GM21529 (cell line): ENCODE results near the gene FHL2.

ENCODE experiments used
- ATAC-seq: cut with Tn5 transposase; IDR thresholded peaks from one replicate; pipeline ENCODE4 v1.9.1; 2021; ENCODE audit not compliant: unreplicated experiment

Gene FHL2

DNA sequence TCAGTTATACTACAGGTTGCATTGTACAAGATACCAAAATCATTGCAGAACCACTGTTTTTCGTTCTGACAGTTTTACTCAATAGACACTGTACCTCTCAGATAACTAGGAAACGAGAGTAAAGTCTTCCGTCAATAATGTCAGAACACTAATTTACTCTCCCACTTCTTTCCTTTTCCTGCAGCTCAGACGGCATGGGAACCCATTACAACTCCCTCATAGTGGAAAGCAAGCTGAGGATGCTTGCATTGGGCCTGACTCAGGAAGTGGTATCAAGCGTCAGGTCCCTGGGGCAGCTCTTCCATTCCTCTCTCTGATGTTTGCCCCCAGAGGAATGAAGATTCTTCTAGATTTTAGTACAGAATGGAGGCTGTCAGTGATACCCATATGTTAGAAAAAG, 23.9 kb upstream of the FHL2 start:
- no peak for ATAC-seq

DNA sequence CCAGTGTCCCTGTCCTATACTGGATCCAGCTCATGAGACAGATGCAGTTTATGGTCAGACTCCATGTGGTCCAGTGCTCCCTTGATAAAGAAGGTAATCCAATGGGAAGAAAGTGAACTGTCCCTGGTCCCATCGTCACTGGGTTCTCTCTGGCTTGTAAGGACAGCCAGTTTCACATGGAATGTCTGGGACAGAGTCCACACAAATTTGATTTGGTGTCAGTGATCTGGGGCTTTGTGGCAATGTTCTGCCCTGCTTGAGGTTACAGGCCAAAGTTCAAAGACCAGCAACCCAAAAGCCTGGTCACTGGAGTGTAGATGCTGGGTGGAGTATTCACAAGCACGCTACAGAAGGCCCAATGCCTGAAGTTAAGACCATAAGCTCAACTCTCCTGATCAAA, 22.2 kb upstream of the FHL2 start:
- ATAC-seq, result no peak

DNA sequence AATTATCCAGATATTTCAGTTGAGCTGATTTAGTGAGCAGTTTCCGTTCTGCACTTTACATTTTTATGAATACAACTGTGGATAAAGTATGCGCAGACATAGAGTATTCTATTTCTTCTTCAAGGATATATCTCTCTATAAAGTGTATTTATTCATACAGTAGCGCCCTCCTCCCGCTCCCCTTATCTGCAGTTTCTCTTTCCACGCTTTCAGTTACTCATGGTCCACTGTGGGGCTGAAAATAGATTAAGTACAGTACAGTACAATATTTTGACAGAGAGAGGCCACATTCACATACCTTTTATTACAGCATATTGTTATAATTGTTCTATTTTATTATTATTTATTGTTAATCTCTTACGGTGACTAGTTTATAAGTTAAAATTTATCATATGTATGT, 19.7 kb upstream of the FHL2 start:
- ATAC-seq, result no peak

DNA sequence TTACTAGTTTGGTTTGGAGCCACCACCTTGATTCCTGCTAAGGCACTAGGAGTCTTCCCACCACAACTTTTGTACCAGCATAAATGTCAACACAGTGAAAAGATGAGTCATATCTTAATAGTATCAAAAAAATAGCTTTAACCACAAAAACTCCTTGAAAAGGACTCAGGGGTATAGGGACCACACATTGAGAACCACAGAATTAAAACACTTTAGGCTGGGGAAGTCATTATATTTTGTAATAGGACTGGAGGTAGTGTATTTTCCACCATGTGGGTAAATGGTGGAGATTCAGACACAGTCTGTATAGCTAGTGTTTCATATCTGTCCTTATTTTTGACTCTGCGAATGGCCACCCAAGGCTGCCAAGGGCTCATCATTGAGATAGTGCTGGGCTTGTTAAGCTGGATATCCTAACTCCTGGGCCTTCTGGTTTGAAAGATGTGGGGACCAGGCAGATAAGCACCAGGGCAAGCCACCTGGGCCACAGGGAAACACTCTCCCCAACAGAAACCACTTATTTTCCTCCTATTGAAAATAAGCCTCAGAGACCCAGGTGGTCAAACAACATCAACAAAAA, 19.1 kb upstream of the FHL2 start:
- ATAC-seq, result no peak

DNA sequence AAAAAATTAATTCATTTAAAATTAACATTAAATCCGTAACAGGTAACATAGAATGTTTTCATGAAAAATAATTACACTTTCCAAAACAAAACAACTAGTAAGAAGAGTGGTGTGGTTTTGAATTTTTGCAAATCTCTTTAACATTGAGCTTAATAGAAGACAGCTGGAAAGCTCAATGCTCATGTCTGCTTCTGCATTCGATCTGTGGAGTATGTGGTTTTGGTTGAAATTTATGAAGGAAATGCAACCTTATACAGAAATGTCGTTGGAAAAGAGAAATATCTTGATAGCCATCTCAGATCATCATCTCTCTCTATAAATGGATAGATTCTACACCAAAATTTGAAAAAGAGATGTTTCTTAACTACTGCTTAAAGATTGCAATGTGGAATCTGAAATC, 17.3 kb upstream of the FHL2 start:
- ATAC-seq, result no peak

DNA sequence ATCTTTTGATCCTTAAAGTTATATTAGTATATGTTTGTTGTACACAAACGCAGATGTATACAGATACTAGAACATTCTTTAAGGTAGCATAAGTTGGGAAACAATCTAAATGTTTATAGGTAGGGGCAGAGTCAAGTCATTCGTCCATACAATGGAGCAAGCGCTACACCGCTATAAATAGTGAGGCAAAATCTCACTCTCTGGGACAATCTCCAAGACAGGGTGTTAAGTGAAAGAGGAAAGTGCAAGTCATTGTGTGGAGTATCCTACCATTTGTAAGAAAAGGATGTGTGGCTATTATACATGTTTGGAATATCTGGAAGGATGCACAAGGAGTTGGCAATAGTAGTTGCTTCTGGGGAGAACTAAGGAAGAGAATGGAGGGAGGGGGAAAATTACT, 16.2 kb upstream of the FHL2 start:
- ATAC-seq, result no peak

DNA sequence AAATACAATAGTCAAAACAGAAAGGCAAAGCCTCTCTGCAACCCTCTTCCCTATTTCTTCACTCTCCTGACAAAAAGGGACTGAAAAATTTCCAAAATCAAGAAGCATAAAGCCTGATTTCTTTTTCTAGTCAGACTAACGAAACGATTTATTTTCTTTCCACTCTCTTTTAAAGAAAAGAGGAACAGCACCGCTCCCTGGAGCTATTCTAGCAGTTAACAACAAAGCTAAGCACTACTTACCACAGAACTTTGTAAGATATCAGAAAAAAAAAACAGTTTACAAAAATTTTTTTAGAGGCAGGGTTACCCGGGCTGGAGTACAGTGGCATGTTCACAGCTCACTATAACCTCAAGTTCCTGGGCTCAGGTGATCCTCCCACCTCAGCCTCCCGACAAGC, 14.4 kb upstream of the FHL2 start:
- ATAC-seq, result no peak

DNA sequence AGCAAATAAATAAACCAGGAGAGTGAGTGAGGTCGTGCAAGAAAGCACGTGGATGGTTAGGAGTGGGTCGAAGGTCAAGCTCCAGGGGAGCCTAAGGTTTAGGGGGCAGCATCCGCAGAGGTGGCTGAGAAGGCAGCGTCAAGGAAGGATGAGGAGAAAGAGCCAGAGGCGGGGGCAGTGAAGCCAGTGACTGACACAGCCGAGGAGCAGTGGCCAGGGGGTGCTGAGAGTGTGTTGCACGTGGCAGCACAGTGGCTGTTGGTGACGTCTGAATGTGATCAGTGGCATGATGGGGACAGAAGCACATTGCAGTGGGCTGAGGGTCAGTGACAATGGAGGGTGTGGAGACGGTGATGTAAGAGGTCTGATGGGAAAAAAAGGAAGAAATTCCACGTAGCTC, 13.7 kb upstream of the FHL2 start:
- no peak for ATAC-seq

DNA sequence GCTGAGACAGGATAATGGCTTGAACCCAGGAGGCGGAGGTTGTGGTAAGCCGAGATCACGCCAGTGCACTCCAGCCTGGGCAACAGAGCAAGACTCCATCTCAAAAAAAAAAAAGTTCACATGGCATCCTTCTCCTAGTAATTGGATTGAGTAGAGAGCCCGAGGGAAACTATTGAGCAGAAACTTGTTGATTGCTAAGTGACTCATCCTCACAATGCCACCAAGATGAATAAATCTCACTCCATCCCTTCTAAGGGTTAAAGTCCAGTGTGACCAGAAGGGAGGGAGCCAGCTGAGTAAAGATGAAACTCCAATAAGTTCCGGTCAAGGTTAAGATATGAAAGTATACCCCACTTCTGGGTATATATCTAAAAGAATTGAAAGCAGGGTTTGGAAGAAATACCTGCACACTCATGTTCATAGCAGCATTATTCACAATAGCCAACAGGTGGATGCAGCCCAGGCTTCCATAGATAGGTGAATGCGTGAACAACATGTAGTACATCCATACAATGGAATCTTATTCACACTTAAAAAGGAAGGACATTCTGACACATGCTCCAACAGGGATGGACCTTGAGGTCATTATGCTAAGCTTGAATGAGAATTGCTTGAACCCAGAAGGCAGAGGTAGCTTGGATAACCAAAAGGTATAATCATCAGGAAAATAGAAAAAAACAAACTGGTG, 13.0 kb upstream of the FHL2 start:
- no peak for ATAC-seq

DNA sequence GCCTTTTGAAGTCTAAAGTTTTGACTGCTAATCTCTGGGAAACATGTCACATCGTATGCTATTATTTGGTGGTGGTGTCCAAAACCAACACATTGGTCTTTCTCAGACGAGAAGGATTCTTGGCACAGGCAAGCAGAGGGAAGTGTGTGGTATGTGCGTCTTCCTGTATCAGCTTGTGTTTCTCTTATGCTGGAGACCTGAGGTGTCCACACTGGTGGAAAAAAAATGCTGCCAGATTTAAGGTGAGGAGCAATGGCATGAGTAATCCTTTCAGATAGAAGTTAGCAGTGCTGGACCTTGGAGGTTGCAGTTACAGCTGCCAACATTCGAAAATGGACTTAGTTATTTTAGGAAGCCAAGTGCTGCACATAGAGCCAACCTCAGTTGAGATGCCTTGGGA, 11.7 kb upstream of the FHL2 start:
- no peak for ATAC-seq

DNA sequence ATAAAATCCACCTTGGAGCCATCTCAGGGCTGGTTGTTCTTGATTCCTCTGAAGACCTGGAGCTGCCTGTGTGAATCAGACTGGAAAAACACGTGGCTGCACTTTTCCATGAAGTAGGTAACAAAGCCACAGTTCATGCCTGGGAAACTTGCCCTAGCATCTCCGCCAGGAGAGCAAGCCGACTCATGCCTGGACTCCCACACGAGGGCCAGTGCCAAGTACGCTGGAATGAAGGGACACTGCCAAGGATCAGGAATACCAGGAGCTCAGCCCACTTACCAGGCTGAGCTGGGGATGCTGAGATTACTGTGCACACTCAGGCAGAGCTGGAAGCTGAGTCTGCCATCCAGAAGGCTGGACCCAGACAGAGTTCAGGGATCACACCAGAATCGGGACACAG, 10.9 kb upstream of the FHL2 start:
- ATAC-seq, result no peak

DNA sequence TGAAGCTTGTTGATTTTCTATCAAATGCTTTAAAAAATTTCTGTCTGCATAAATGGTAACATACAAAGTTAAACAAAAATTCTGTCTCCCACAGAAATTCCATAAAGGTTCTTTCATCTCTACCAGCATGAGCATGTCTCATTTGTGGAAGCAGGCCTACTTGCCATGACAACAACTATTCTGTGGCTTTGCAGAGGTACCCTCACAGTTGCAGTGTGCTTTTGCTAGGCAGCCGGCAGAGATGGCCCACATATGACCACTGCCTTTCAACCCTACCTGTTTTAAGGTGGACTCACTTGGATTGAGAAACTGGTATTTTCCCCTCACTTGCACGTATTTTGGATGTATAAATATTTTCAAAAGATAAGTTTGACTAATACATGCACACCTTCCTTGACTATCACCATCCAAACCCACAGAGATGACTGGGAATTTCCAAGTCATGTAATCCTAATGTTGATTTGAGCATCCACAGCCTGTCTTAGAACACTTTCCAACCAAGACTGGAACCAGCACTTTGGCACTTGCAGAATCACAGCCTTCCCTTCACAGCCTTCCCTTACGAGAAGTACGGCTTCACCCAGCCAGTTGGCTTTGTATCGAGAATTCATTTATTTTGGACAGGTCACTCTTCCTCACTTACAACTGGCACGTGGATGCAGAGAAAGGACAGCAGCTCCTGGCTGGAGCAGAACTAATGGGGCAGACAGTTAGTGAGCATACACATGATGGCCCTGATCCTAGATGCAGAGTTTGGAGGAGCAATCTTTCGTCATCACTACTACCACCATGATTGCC, 9.3 kb upstream of the FHL2 start:
- no peak for ATAC-seq

DNA sequence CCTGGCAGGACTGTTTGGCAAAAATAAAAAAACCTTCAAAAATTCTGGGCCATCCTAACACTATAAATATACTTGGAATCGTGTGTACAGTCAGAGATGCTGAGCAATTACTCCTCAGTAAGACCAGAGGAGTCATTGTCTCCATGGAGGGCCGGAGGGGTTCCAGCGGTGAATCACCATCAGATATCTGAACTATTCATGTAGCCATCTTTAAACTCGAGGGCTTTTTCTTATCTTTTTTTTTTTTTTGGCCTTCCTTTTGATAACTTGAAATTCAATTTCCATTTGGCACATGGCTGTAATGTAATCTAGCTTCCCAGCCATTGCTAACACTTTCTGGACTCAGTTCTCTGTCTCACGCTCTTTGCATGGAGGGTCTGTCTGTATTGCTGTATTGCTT, 7.4 kb upstream of the FHL2 start:
- ATAC-seq, result no peak

DNA sequence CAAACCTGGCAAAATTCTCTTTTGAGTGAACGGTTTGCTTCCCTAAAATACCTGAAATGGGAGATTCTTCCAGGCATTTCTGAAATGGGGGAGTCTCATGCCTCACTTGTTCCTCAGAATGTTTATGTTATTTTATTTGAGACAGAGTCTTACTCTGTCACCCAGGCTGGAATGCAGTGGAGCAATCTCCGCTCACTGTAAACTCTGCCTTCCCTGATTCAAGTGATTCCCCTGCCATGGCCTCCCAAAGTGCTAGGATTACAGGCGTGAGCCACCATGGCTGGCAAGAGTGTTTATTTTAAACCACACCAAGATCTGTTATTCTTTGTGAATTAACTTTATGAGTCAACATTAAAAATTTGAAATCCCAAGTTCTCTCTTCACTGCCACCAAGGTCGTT, 6.4 kb upstream of the FHL2 start:
- no peak for ATAC-seq

DNA sequence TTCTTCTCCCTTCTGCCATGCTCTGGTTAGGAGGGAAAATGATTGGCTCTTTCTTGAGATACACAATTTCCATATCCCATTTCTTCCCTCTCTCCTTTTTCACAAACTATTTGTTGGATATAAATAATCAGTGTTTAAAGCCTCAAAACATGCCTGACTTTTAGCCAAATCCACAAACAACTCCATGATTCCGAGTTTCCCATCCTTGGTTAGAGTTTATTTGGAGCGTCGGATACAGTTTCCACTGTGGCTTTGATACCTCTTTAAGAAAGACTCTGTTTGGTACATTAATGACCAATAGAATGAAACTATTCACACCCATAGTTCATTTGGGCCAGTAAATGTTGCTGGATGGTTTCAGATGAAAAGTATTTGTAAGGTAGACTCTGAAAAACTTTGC, 5.9 kb upstream of the FHL2 start:
- ATAC-seq, result no peak

DNA sequence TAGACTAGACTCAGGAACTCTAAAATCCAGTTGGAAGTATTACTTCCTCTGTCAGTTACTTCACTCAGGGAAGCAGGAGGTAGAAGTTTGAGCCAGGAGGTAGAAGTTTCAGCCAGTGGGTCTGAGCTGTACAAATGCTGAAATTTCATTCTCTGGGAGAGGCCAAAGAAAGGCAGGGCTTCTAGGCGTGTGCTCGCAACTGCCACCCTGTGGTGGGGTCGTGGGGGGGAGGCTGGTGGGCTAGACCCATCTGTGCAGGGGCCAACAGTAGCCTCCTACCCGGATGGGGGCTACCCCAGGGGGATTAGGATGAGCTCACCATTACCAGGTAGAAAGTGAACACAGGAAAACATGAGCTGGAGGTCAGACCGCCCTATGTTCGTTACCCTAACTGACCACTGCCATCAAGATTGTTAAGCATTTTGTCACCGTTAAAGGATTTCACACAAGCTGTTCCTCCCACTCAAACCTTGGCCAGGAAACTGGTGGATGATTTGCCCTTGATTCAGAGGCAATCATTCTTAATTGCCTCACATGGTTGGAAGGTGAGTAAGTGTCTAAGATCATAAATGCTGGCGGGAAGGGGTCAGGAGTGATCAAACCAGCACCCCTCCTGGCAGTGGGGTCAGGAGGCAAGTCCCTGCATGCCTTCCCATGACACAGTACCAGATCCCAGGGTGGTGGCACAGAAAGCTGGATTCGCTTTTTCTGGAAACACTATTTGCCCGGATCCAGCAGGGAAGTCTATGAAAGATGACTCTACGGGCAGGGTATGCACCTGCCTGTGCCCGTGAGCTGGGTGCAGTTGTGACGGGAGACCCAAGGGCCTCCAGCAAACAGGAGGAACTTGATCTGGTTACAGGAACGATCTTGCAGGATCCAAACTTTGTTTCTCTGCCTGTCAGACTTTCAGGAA, 5.2 kb upstream of the FHL2 start:
- ATAC-seq, result no peak

DNA sequence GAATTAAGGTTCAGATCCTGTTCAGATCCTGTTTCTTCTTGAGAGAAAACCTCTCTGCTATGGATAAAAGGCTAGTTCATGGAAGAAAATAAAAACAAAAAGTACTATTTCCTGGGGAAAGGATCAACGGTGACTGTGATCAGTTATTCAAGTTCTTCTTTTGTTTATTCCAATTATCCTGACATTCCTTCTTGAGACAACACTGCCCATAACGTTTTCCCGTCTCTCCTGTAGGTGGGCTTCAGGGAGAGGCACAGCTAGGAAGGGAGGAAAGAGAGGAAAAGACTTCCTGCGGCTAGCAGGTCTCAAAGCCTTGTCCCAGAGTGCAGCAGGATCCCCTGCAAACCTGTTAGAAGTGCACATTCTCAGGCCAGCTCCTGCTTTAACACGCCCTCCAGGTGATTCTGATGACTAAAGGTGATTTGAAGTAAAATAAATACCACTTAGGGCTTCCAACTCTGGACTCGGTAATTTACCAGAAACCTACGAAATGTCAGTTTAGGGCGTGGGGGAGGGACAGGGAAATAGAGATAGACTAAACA, 4.5 kb upstream of the FHL2 start:
- ATAC-seq, result no peak

DNA sequence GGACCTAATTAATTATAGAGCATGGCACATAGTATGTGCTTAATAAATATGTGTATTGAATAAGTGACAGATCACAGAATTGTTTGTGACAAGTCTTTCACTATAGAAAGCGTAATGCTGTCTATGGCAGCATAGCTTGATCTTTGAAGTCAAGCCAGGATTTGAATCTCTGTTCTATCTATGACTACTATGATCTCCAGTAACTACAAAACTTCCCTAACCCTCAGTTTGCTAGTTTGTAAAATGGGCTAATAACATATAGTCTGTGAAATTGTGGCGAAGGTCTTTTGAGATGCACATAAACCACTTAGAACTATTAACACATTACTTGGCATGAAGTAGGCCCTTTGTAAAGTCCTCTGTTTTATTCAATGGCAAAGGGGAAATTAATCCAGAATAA, 4.0 kb upstream of the FHL2 start:
- ATAC-seq, result no peak

DNA sequence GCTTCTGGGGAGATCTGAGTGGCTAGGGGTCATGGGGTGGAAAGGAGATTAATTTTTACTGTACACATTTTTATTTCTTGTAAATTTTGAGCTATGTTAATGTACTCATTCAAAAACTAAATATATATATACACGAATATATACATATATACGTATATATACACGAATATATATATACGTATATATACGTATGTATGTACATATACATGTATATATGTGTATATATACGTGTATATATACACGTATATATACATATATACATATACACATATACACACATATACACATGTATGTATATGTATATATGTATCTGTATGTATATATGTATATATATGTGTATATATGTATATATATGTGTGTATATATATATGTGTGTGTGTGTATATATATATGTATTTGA, 3.0 kb upstream of the FHL2 start:
- ATAC-seq, result no peak

DNA sequence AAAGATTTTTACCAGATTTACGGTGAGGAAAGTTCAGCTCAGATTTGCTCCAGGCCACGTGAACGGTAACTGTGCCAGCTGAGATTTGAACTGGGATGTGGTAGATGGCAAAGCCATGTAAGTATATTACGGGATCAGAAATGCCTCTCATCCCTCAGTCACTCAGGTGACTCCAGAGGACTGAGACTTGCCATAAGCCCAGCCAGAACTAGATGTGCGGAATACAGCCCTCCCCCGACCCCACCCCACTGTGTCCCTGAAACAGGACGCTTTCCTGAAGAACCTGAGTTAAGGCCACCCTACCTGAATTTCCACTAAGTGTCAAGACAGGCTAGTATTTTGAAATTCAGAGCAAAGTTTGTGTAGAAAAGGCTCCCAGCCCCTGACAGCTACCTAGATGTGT, 1.3 kb upstream of the FHL2 start:
- no peak for ATAC-seq

DNA sequence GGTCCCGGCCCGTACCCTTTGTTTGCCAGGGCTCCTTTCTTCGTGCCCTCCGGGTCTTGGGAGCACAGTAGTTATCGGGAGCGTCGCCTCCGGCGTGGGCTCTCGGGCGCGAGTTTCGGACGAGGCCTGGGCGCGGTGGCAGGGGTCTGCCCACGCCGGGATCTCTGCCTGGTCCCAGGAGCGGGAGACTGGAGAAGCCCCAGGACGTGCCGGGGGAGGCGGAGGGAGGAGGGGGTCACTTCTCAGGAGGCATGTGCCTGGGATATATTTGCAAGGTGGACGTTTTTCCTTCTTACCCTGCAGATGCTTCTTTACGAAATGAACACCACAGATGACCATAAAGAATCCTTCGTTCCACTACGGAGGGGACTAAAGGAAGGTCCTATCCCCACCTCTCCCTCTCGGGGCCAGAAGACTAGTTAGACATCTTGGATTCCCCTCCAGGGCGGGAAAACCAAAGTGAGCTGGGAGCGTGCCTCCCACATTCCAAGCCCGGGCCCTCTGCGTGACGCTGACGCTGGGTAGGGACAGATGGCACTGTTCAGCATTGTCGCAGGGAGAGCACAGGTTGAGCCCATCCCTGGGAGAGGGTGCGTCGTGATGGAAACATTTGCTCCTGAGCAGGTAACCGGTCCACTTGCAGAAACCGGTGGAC, 483 bp upstream of the FHL2 start:
- ATAC-seq, result no peak
